SW 1271 (cell line): ENCODE data around the gene RNF144A.

Experiments used
- DNase-seq, 2 experiments: peaks; one replicate each; lab custom pipeline; 2025; lab: John Stamatoyannopoulos, UW

RNF144A gene

GRCh38 chr2:6908291-6908690 lies 8.9 kb upstream of the RNF144A start:
- no peak for DNase-seq

GRCh38 chr2:6909431-6910385 lies 7.5 kb upstream of the RNF144A start:
- no peak for DNase-seq

GRCh38 chr2:6911721-6912120 lies 5.5 kb upstream of the RNF144A start:
- no peak for DNase-seq

GRCh38 chr2:6913415-6914157 lies 3.6 kb upstream of the RNF144A start:
- no peak for DNase-seq

GRCh38 chr2:6914828-6915227 lies 2.4 kb upstream of the RNF144A start:
- DNase-seq = no peak

GRCh38 chr2:6915399-6915798 lies 1.8 kb upstream of the RNF144A start:
- no peak for DNase-seq

GRCh38 chr2:6916224-6916623 lies 988 bp upstream of the RNF144A start:
- DNase-seq = no peak

GRCh38 chr2:6916736-6917070 lies 509 bp upstream of the RNF144A start:
- DNase-seq = no peak

- no peak for DNase-seq
These were observed 679 bp downstream of the RNF144A start for GRCh38 chr2:6917761-6918421.

GRCh38 chr2:6919901-6920742 lies 2.9 kb downstream of the RNF144A start:
- DNase-seq = no peak

- no peak for DNase-seq
These were observed 3.5 kb downstream of the RNF144A start for GRCh38 chr2:6920743-6921064.

- no peak for DNase-seq
These were observed 4.2 kb downstream of the RNF144A start for GRCh38 chr2:6921321-6921922.

- no peak for DNase-seq
These were observed 5.0 kb downstream of the RNF144A start for GRCh38 chr2:6922201-6922656.

GRCh38 chr2:6923319-6923718 lies 6.1 kb downstream of the RNF144A start:
- no peak for DNase-seq

- no peak for DNase-seq
These were observed 7.1 kb downstream of the RNF144A start for GRCh38 chr2:6924101-6924923.

GRCh38 chr2:6924924-6925409 lies 7.8 kb downstream of the RNF144A start:
- no peak for DNase-seq

- no peak for DNase-seq
These were observed 9.0 kb downstream of the RNF144A start for GRCh38 chr2:6926071-6926732.

- no peak for DNase-seq
These were observed 10.0 kb downstream of the RNF144A start for GRCh38 chr2:6927186-6927585.

- DNase-seq = no peak
These were observed 10.5 kb downstream of the RNF144A start for GRCh38 chr2:6927753-6928152.

- DNase-seq = no peak
These were observed 11.2 kb downstream of the RNF144A start for GRCh38 chr2:6928452-6928851.
